Inflammatory macrophage (primary cell): ENCODE measurements around the gene GFPT2.

Experiments used
- DNase-seq, 2 donors: peaks; one replicate each; pipeline ENCODE4 v3.0.0-alpha.2; 2020 to 2022

GFPT2 gene

DNA sequence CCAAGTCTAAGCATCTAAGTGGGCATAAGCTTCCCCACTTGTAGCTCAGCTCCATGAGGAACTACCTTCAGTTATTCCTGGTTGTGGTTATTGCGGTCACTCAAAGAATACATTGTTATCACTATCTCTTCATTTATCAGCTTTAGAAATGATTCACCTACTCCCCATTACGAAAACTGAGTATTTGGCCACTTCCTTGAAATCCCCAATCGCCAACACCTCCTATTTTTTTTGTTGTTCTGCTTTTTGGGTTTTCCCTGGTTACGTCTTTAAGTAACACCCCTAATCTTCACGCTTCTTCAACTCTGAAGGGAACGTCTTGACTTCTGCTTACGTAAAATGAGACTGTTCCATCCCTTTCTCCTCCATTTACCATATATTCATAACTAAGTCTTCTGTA, 81.9 kb downstream of the GFPT2 start:
- peak; percentile 33 to 47 for DNase-seq

DNA sequence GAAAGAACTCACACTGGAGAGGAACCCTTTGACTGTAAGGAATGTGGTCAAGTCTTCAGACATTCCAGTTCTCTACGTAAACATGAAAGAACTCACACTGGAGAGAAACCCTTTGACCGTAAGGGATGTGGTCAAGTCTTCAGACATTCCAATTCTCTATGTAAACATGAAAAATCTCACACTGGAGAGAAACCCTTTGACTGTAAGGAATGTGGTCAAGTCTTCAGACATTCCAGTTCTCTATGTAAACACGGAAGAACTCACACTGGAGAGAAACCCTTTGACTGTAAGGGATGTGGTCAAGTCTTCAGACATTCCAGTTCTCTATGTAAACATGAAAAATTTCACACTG, 93.9 kb downstream of the GFPT2 start:
- no peak for DNase-seq

DNA sequence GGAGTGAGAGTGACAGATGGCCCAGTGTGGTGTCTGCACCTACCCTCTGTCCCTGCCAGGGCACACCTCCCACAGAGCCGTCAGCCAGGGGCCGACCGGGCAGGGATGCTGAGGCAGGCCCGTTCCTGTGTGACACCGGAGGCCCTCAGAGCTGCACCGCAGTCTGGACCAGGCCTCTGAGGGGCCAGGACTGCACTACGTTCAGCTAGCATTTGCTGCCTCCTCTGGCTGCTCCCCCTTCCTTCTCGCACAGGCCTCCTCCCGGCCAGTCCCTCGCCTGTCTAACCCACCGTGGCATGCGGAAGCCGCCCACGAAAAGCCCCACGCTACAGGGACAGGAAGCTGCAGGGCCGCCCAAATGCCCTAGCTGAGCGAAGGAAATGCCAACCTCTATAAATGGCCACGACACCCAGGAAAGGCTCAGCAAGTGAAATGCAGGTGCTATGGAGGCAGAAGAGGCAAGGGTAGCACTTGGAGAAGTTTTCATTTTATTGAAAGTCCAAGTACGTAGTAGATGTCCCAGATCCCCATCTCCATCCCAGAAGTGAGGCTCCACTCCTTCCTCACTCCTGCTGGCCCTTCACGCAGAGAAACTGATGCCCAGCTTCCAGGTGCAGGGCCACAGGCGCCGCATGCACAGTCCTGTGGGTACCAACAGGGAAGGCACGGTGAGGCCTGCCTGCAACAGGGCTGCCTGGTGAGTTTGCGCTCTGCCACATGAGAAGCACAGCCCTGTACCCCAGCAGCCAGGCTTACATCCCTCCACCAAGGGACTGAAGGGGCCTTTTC, 99.9 kb downstream of the GFPT2 start:
- no peak for DNase-seq

DNA sequence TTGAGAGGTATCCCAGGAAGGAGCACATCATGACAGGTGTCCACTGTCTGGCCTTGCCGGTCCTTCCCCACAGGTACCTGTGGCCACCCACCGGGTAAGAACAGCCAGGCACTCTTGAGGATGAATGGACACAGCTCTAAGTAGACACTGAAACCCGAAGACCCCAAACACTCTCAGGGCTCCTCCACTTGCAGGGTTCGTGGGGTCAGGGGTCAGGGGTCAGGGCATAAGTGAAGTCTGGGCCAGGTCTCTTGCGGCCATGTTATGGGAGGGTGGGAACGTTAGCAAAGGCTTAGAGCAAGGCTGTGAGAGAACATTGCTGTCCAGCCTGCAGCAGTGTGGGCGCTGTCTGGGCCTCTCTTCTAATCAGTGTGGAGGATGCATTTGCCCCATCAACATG, 101.2 kb downstream of the GFPT2 start:
- no peak for DNase-seq

DNA sequence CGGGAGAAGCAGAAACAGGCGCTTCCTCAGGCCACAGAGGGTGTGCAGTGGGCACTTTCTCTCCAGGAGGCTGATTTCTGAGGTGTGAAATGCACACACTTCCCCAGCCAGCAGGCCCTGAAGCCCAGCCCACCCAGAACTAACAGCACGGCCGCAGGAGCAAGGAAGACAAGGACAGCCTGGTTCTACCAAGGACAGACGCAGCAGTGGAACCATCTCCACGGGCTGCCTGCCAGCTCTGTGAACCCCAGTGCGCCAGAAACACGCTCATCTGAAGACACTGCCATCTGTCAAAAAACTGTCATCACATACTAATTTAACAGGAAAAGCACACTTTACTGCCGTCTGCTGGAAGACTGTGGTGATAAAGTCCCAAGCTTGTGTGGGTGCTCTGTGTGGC, 102.0 kb downstream of the GFPT2 start:
- no peak for DNase-seq
